H1 (cell line): ENCODE measurements around the gene EXOSC1. TPM values are rescaled to one million over a fixed set of nuclear protein-coding genes. Genes with fewer than 3 reads are reported as not detected.
A peak's percentile ranks its signal among the peaks of the same experiment; 100 is the strongest.

Experiments
- CTCF ChIA-PET: fragments of 300-600 bp; sonication (Branson Sonifier 250); formaldehyde crosslinking; loops from one replicate; lab custom pipeline; 2021; ENCODE audit not compliant: partially characterized antibody; lab: Charles Lee
- POLR2A ChIA-PET: fragments of 300-600 bp; sonication (Branson Sonifier 250); formaldehyde crosslinking; loops from one replicate; lab custom pipeline; 2021; ENCODE audit warnings: inconsistent platforms; ENCODE audit not compliant: partially characterized antibody; lab: Charles Lee
- DNase-seq, 2 experiments: peaks; one replicate each; pipeline versions ENCODE4 v3.0.0 to v3.0.0-alpha.2; 2010 to 2022; ENCODE audit warnings: low spot score in 2 of 2, low read depth in 1 of 2, mixed read lengths in 1 of 2
- FAIRE-seq: peaks from 2 replicates; lab custom pipeline; 2011; peaks lifted over from hg19 to GRCh38; lab: Jason Lieb, UNC
- H2AFZ ChIP-seq: 2 replicates; pipeline ENCODE4 v1.8.1; 2012; ENCODE audit warnings: low read length, inconsistent platforms
- H2AK5ac ChIP-seq: 2 replicates; pipeline ENCODE4 v1.6.1; 2013; ENCODE audit warnings: low read depth, low read length
- H2BK120ac ChIP-seq: replicated peaks from 2 replicates; pipeline ENCODE3; 2013; ENCODE audit warnings: low read depth, low read length, inconsistent platforms
- H2BK12ac ChIP-seq: 2 replicates; pipeline ENCODE4 v1.6.1; 2013; ENCODE audit warnings: low read depth, low read length
- H2BK15ac ChIP-seq: 2 replicates; pipeline ENCODE4 v1.6.1; 2013; ENCODE audit warnings: low read length
- H2BK20ac ChIP-seq: 2 replicates; pipeline ENCODE4 v1.6.1; 2013; ENCODE audit warnings: low read length
- H2BK5ac ChIP-seq: 2 replicates; pipeline ENCODE4 v1.6.1; 2013; ENCODE audit warnings: low read depth, low read length
- H3K14ac ChIP-seq: 2 replicates; pipeline ENCODE4 v1.6.1; 2013; ENCODE audit warnings: inconsistent platforms; ENCODE audit not compliant: insufficient read length
- H3K18ac ChIP-seq: 2 replicates; pipeline ENCODE4 v1.6.1; 2013; ENCODE audit warnings: low read length; ENCODE audit errors: extremely low read depth
- H3K23ac ChIP-seq: 2 replicates; pipeline ENCODE4 v1.6.1; 2013; ENCODE audit warnings: inconsistent platforms; ENCODE audit not compliant: insufficient read length
- H3K23me2 ChIP-seq: 2 replicates; pipeline ENCODE4 v1.6.1; 2013; ENCODE audit warnings: low read depth, low read length
- H3K27ac ChIP-seq: 2 replicates; pipeline ENCODE4 v1.6.1; 2011; ENCODE audit warnings: low read depth, low read length, inconsistent platforms
- H3K27me3 ChIP-seq, 4 experiments: replicated peaks in 1 of 4; 1 replicate in 1 of 4; 2 replicates in 3 of 4; pipeline versions ENCODE4 v1.6.1 to v1.8.1; 2011 to 2013; ENCODE audit warnings: low read length in 3 of 4, mild to moderate bottlenecking in 3 of 4, inconsistent platforms in 2 of 4, mixed read lengths in 2 of 4, moderate library complexity in 1 of 4; ENCODE audit not compliant: control insufficient read depth in 3 of 4, insufficient read depth in 3 of 4; ENCODE audit errors: extremely low read depth in 1 of 4
- H3K36me3 ChIP-seq, 4 experiments: 2 replicates each; pipeline versions ENCODE4 v1.6.1 to v1.8.1; 2011 to 2013; ENCODE audit warnings: mild to moderate bottlenecking in 4 of 4, low read length in 3 of 4, moderate library complexity in 2 of 4, control low read depth in 1 of 4, inconsistent platforms in 1 of 4; ENCODE audit not compliant: insufficient read depth in 4 of 4, control insufficient read depth in 2 of 4
- H3K4ac ChIP-seq: replicated peaks from 2 replicates; pipeline ENCODE3; 2013; ENCODE audit warnings: low read length, low read depth, mixed read lengths, inconsistent platforms; ENCODE audit not compliant: insufficient read length
- H3K4me1 ChIP-seq, 4 experiments: replicated peaks in 1 of 4; 1 replicate in 1 of 4; 2 replicates in 3 of 4; pipeline versions ENCODE4 v1.6.1 to v1.8.1; 2011 to 2013; ENCODE audit warnings: low read length in 3 of 4, inconsistent platforms in 2 of 4, mixed read lengths in 1 of 4; ENCODE audit not compliant: insufficient read depth in 4 of 4, control insufficient read depth in 3 of 4
- H3K4me2 ChIP-seq, 2 experiments: 2 replicates each; pipeline versions ENCODE4 v1.6.1 to v1.8.1; 2011 to 2013; ENCODE audit warnings: low read depth in 2 of 2, low read length in 2 of 2, control low read depth in 1 of 2, inconsistent platforms in 1 of 2, mild to moderate bottlenecking in 1 of 2; ENCODE audit not compliant: insufficient read depth in 1 of 2
- H3K4me3 ChIP-seq, 4 experiments: fragments of 200-600, 300-600 bp in 1 of 4; sonication (generic), shearing (Covaris generic), sonication (Bioruptor Twin) in 1 of 4; 2 replicates each; pipeline versions ENCODE4 v1.5.1 to v1.8.1; 2011 to 2016; ENCODE audit warnings: low read length in 4 of 4, low read depth in 3 of 4, control low read depth in 2 of 4, inconsistent platforms in 2 of 4, mild to moderate bottlenecking in 2 of 4, mixed read lengths in 1 of 4, moderate library complexity in 1 of 4; ENCODE audit not compliant: insufficient read depth in 2 of 4; ENCODE audit errors: extremely low read depth in 1 of 4
- H3K56ac ChIP-seq: replicated peaks from 2 replicates; pipeline ENCODE3; 2013; ENCODE audit warnings: low read depth, mild to moderate bottlenecking, mixed read lengths, low read length, inconsistent platforms; ENCODE audit not compliant: insufficient read length
- H3K79me1 ChIP-seq: 2 replicates; pipeline ENCODE4 v1.6.1; 2013; ENCODE audit warnings: low read depth, low read length, control low read depth
- H3K79me2 ChIP-seq, 2 experiments: 2 replicates each; pipeline versions ENCODE4 v1.6.1 to v1.8.1; 2012 to 2013; ENCODE audit warnings: low read length in 2 of 2, mild to moderate bottlenecking in 2 of 2, inconsistent platforms in 1 of 2; ENCODE audit not compliant: insufficient read depth in 2 of 2, control insufficient read depth in 1 of 2
- H3K9ac ChIP-seq, 4 experiments: replicated peaks in 1 of 4; 1 replicate in 1 of 4; 2 replicates in 3 of 4; pipeline versions ENCODE4 v1.6.1 to v1.8.1; 2011 to 2013; ENCODE audit warnings: low read depth in 3 of 4, low read length in 3 of 4, control low read depth in 2 of 4, mild to moderate bottlenecking in 2 of 4, moderate library complexity in 2 of 4, inconsistent platforms in 1 of 4; ENCODE audit errors: extremely low read depth in 1 of 4
- H3K9me3 ChIP-seq, 2 experiments: 2 replicates each; pipeline versions ENCODE4 v1.6.1 to v1.8.1; 2012 to 2013; ENCODE audit warnings: mild to moderate bottlenecking in 2 of 2, moderate library complexity in 2 of 2, control low read depth in 1 of 2, inconsistent platforms in 1 of 2, low read depth in 1 of 2, low read length in 1 of 2, mixed read lengths in 1 of 2; ENCODE audit not compliant: insufficient read depth in 2 of 2
- H4K20me1 ChIP-seq, 2 experiments: replicated peaks in 1 of 2; 2 replicates each; pipeline versions ENCODE3 to v1.8.1; 2011 to 2013; ENCODE audit warnings: inconsistent platforms in 2 of 2, low read length in 2 of 2, mild to moderate bottlenecking in 1 of 2; ENCODE audit not compliant: insufficient read depth in 2 of 2, control insufficient read depth in 1 of 2
- H4K5ac ChIP-seq: 2 replicates; pipeline ENCODE4 v1.6.1; 2013; ENCODE audit warnings: low read length, low read depth, mixed read lengths, inconsistent platforms; ENCODE audit not compliant: insufficient read length
- H4K8ac ChIP-seq: 2 replicates; pipeline ENCODE4 v1.8.0; 2013; ENCODE audit warnings: mild to moderate bottlenecking, moderate library complexity, low read length, inconsistent platforms; ENCODE audit not compliant: insufficient read depth; ENCODE audit errors: extremely low read depth
- H4K91ac ChIP-seq: replicated peaks from 2 replicates; pipeline ENCODE3; 2013; ENCODE audit warnings: low read length, mixed read lengths, inconsistent platforms; ENCODE audit not compliant: insufficient read length
- BACH1 ChIP-seq: IDR thresholded peaks from 2 replicates; pipeline ENCODE4 v1.6.1; 2012; ENCODE audit warnings: low read length, improper control_type of control experiment
- BCL11A ChIP-seq, 2 experiments: IDR thresholded peaks; one replicate each; pipeline ENCODE4 v1.6.1; 2011; ENCODE audit warnings: low read depth in 2 of 2, low read length in 2 of 2, mild to moderate bottlenecking in 2 of 2
- BRCA1 ChIP-seq: IDR thresholded peaks from 2 replicates; pipeline ENCODE4 v1.6.1; 2012; ENCODE audit warnings: low read depth, low read length, improper control_type of control experiment
- GABPA ChIP-seq: IDR thresholded peaks from 2 replicates; pipeline ENCODE4 v1.6.1; 2011; ENCODE audit warnings: mild to moderate bottlenecking, low read length, moderate library complexity, borderline replicate concordance; ENCODE audit not compliant: insufficient read depth
- POLR2A ChIP-seq, 2 experiments: IDR thresholded peaks; 1 replicate in 1 of 2; 2 replicates in 1 of 2; pipeline ENCODE4 v1.6.1; 2011; ENCODE audit warnings: low read depth in 2 of 2, low read length in 2 of 2, mild to moderate bottlenecking in 2 of 2; ENCODE audit errors: control extremely low read depth in 1 of 2
- SIRT6 ChIP-seq: IDR thresholded peaks from one replicate; pipeline ENCODE4 v1.7.1; 2012; ENCODE audit warnings: low read length, inconsistent platforms
- WGBS, 2 experiments: shearing (Covaris generic) in 1 of 2; methylation state at CpG; one replicate each; pipeline versions ENCODE4 v1.1.6 to v1.1.7; 2013 to 2015; ENCODE audit warnings: low lambda C conversion rate in 2 of 2, mixed read lengths in 2 of 2, inconsistent platforms in 1 of 2, low coverage in 1 of 2, missing lambda C conversion rate in 1 of 2; ENCODE audit not compliant: insufficient replicate concordance in 2 of 2, insufficient coverage in 1 of 2, insufficient read length in 1 of 2; ENCODE audit errors: extremely low coverage in 1 of 2, missing lambda C conversion rate in 1 of 2; 5-methylcytosine and 5-hydroxymethylcytosine counted together
- polyA plus RNA-seq, 7 experiments: library from polyadenylated mRNA; depleted of rRNA in 3 of 7; stranded (reverse) in 5 of 7; unstranded in 2 of 7; fragments of >200 nt in 5 of 7; fragments of 200-250 nt in 2 of 7; gene quantifications; 1 replicate in 5 of 7; 2 replicates in 1 of 7; 4 replicates in 1 of 7; pipeline versions ENCODE4 v1.2.1 to v1.2.3, GENCODE V29; 2011 to 2013; ENCODE audit warnings: missing spikeins in 2 of 7, mixed read lengths in 2 of 7
- total RNA-seq: library from RNA; stranded (reverse); fragmentation: NEBNext Ultra II Directional; extraction: Animal tissue kit (Norgen Biotek cat#: 25700); gene quantifications from 2 replicates; pipeline ENCODE4 v1.2.1, GENCODE V29; 2021

Gene EXOSC1
- total and polyA plus RNA-seq, 2 of the 8 experiments (the other 6 are each of a cell fraction or from before 2014, with no cell fraction given), result 52.1 to 68.1 TPM

DNA sequence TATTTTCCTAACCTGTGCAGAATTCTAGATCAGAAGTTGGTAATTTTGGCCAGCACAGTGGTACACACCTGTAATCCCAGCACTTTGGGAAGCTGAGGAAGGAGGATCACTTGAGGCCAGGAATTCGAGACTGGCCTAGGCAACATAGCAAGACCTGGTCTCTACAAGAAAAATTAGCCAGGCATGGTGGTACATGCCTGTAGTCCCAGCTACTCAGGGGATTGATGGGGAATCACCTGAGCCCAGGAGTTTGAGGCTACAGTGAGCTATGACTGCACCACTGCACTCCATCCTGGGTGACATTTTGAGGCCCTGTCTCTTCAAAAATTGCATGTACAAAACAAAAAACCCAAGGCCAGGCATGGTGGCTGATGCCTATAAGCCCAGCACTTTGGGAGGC lies 11.2 kb downstream of the EXOSC1 start:
- H3K4ac ChIP-seq, result no peak overlapping the region
- H2BK5ac ChIP-seq, result no peak overlapping the region
- no peak overlapping the region for H3K23ac ChIP-seq
- ChIA-PET POLR2A (interaction anchor here (0.6 to 10.5 kb wide), 24 partner anchors 10 to 253 kb away, joined by 3 to 185 read pairs (median 5); partner anchors contain the start of genes AVPI1, EXOSC1, RRP12 and UBTD1), CTCF (interaction anchor here (0.8 to 2.3 kb wide), 7 partner anchors 13 to 96 kb away, joined by 3 to 13 read pairs (median 5); partner anchors contain the start of gene RRP12)
- H3K4me3 ChIP-seq, result no peak overlapping the region
- no peaks in the 10 kb centered on the region for H3K23me2 ChIP-seq
- H3K9me3 ChIP-seq, result no peaks in the 10 kb centered on the region
- no peak for DNase-seq
- H2BK12ac ChIP-seq, result no peak overlapping the region
- no peak overlapping the region for H2BK15ac ChIP-seq
- no peak overlapping the region for H3K27ac ChIP-seq
- H3K4me2 ChIP-seq, result no peak overlapping the region
- no peaks in the 10 kb centered on the region for H3K27me3 ChIP-seq
- H3K36me3 ChIP-seq, result peaks cover 21 to 75% (median 57%) of the 10 kb centered on the region in 4 experiments
- H3K9ac ChIP-seq, result no peak overlapping the region
- H3K56ac ChIP-seq, result no peak overlapping the region
- H3K79me2 ChIP-seq, result peaks cover 0 to 6% of the 10 kb centered on the region in 2 experiments; a peak in 2 of 4 replicates
- no peak overlapping the region for H3K18ac ChIP-seq
- no peak for TF ChIP-seq SIRT6
- 0 out of 3 replicates have a peak, but pooled peaks of 1 of the 2 experiments have one; percentile 33 for TF ChIP-seq POLR2A (IDR thresholded peaks at IDR 0.05; ENCODE audit: control extremely low read depth in 1 of 2, low read depth in 2 of 2, low read length in 2 of 2)
- TF ChIP-seq BACH1, result no peak
- TF ChIP-seq GABPA, result no peak
- no peak for TF ChIP-seq BRCA1
- no peak for TF ChIP-seq BCL11A (IDR thresholded peaks at IDR 0.05; ENCODE audit: low read depth in 2 of 2, low read length in 2 of 2)
- H2AK5ac ChIP-seq, result no peak overlapping the region
- H3K14ac ChIP-seq, result no peak overlapping the region
- no peak overlapping the region for H2BK120ac ChIP-seq
- H2AFZ ChIP-seq, result no peak overlapping the region
- H2BK20ac ChIP-seq, result no peak overlapping the region
- no peak overlapping the region for H4K5ac ChIP-seq
- no peaks in the 10 kb centered on the region for H3K4me1 ChIP-seq
- no peak overlapping the region for H4K8ac ChIP-seq
- peaks cover 2 to 7% of the 10 kb centered on the region in 2 experiments for H4K20me1 ChIP-seq
- WGBS, 2 experiments, result 86% methylated on average over 1 of the region's 1 CpG; no CpG with 5 or more reads in 1 of the 2 experiments
- no peaks in the 10 kb centered on the region for H3K79me1 ChIP-seq
- FAIRE-seq, result no peak
- H4K91ac ChIP-seq, result no peak overlapping the region
